ENCODE data around the gene CHRM3.

- TF ChIP-seq REST (IDR thresholded peaks at IDR 0.05; ENCODE audit: unreplicated experiment) (no peak), CTCF (conservative IDR thresholded peaks at IDR 0.05; ENCODE audit: low read depth in 2 of 2) (no peak), EZH2 (IDR thresholded peaks at IDR 0.05; ENCODE audit: low read depth, unreplicated experiment) (no peak), CREB1 (CRISPR knock-in tag; IDR thresholded peaks at IDR 0.05; ENCODE audit: low read depth) (no peak), EZH2phosphoT487 (IDR thresholded peaks at IDR 0.05; ENCODE audit: unreplicated experiment) (no peak), POLR2AphosphoS5 (IDR thresholded peaks at IDR 0.05; ENCODE audit: low read depth) (no peak), STAT1 (IDR thresholded peaks at IDR 0.05; ENCODE audit: unreplicated experiment) (no peak)
Observed at GRCh38 chr1:239426821-239427475, 40.6 kb downstream of the CHRM3 start.

Measured in GM23338 (cell line).